Lower leg skin (tissue), 3 donors: Measurements from ENCODE around the gene KRT86.

ENCODE experiments used
- POLR2A ChIP-seq, 2 donors: fragments of 450-650 bp; IDR thresholded peaks; one replicate each; pipeline ENCODE4 v1.6.1; 2016 to 2017; ENCODE audit warnings: antibody characterized with exemption in 2 of 2, mild to moderate bottlenecking in 1 of 2, moderate library complexity in 1 of 2
- TF ChIP-seq, protein P1 (sequence below), 3 donors: fragments of 450-650 bp; IDR thresholded peaks; one replicate each; pipeline ENCODE4 v1.5.1; 2016; ENCODE audit warnings: antibody characterized with exemption in 3 of 3, mild to moderate bottlenecking in 3 of 3, moderate library complexity in 2 of 3

GRCh38 chr12:52305921-52306705 lies 31.7 kb downstream of the KRT86 start:
- TF ChIP-seq POLR2A (IDR thresholded peaks at IDR 0.05), result no peak
- TF ChIP-seq, protein P1, sequence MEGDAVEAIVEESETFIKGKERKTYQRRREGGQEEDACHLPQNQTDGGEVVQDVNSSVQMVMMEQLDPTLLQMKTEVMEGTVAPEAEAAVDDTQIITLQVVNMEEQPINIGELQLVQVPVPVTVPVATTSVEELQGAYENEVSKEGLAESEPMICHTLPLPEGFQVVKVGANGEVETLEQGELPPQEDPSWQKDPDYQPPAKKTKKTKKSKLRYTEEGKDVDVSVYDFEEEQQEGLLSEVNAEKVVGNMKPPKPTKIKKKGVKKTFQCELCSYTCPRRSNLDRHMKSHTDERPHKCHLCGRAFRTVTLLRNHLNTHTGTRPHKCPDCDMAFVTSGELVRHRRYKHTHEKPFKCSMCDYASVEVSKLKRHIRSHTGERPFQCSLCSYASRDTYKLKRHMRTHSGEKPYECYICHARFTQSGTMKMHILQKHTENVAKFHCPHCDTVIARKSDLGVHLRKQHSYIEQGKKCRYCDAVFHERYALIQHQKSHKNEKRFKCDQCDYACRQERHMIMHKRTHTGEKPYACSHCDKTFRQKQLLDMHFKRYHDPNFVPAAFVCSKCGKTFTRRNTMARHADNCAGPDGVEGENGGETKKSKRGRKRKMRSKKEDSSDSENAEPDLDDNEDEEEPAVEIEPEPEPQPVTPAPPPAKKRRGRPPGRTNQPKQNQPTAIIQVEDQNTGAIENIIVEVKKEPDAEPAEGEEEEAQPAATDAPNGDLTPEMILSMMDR (IDR thresholded peaks at IDR 0.05), result no peak
